ENCODE data around the gene ARSD. TPM values are rescaled to one million over a fixed set of nuclear protein-coding genes. Genes with fewer than 3 reads are reported as not detected.

Gene ARSD
- polyA plus RNA-seq, 1 of the 3 experiments (the other 2 are of a cell fraction), result 19.8 TPM

- Histone ChIP-seq H3F3A (replicated peaks; ENCODE audit: insufficient read depth) (no peaks in the 10 kb centered on the region), H3K4me2 (no peak overlapping the region), H3K4me3 (ENCODE audit: low read depth in 2 of 2, low read length in 1 of 2) (no peak overlapping the region), H4K20me1 (ENCODE audit: insufficient read depth) (no peaks in the 10 kb centered on the region), H3K9me2 (no peaks in the 10 kb centered on the region), H3K9ac (no peak overlapping the region), H3K79me2 (ENCODE audit: insufficient read depth) (no peaks in the 10 kb centered on the region), H3K9me3 (no peaks in the 10 kb centered on the region), H3K27me3 (ENCODE audit: insufficient read depth) (no peaks in the 10 kb centered on the region), H3K4me1 (ENCODE audit: control insufficient read depth in 1 of 2, insufficient read depth in 2 of 2, low read depth in 1 of 2, low read length in 1 of 2) (no peaks in the 10 kb centered on the region; a peak in 1 of 4 replicates), H2AFZ (ENCODE audit: low read depth) (no peak overlapping the region), H3K36me3 (replicated peaks in 1 of 2; ENCODE audit: control insufficient read depth in 1 of 2, insufficient read depth in 2 of 2, low read length in 1 of 2) (no peaks in the 10 kb centered on the region), H3K27ac (ENCODE audit: low read depth in 2 of 2, low read length in 1 of 2) (no peak overlapping the region)
- no peak for TF ChIP-seq RXRA (IDR thresholded peaks at IDR 0.05; ENCODE audit: borderline replicate concordance, low read depth)
- TF ChIP-seq MEF2A (IDR thresholded peaks at IDR 0.05; ENCODE audit: borderline replicate concordance, low read depth), result no peak
- no peak for TF ChIP-seq NFIC (IDR thresholded peaks at IDR 0.05; ENCODE audit: borderline replicate concordance)
- no peak for TF ChIP-seq CHD2 (IDR thresholded peaks at IDR 0.05; ENCODE audit: low read length, partially characterized antibody)
- TF ChIP-seq MXI1 (IDR thresholded peaks at IDR 0.05; ENCODE audit: low read depth, low read length), result no peak
- no peak for TF ChIP-seq POLR2AphosphoS5 (IDR thresholded peaks at IDR 0.05; ENCODE audit: low read depth, low read length)
- no peak for TF ChIP-seq ELF1 (IDR thresholded peaks at IDR 0.05)
- TF ChIP-seq IRF3 (IDR thresholded peaks at IDR 0.05; ENCODE audit: low read depth, low read length), result no peak
- no peak for TF ChIP-seq ZBTB33 (IDR thresholded peaks at IDR 0.05; ENCODE audit: borderline replicate concordance, low read depth)
- no peak for TF ChIP-seq TAF1 (IDR thresholded peaks at IDR 0.05; ENCODE audit: borderline replicate concordance, low read depth, low read length)
- TF ChIP-seq CTCF (IDR thresholded peaks at IDR 0.05), result no peak
- no peak for TF ChIP-seq RFX5 (IDR thresholded peaks at IDR 0.05; ENCODE audit: low read length)
- TF ChIP-seq TCF12 (IDR thresholded peaks at IDR 0.05), result no peak
- no peak for TF ChIP-seq TEAD4 (IDR thresholded peaks at IDR 0.05; ENCODE audit: borderline replicate concordance, insufficient read depth)
- no peak for TF ChIP-seq USF1 (IDR thresholded peaks at IDR 0.05; ENCODE audit: borderline replicate concordance, low read depth)
- TF ChIP-seq NRF1 (IDR thresholded peaks at IDR 0.05; ENCODE audit: low read depth, low read length), result no peak
- no peak for DNase-seq
- ChIA-PET POLR2A (no interaction called here), CTCF (no interaction called here)
- WGBS (ENCODE audit: low lambda C conversion rate), result 74% methylated on average over 7 of the region's 7 CpGs
Measured at GRCh38 chrX:2888309-2888708, 40.8 kb downstream of the ARSD start.

All from SK-N-SH (cell line).